ENCODE results near the gene ZFY.

ZFY gene

GRCh38 chrY:3007967-3008366 lies 72.8 kb downstream of the ZFY start:
- no peak for DNase-seq (ENCODE audit: low read depth, low spot score)
- TF ChIP-seq CTCF (IDR thresholded peaks at IDR 0.05; ENCODE audit: insufficient read depth, low read length, missing control alignments), result no peak
- POLR2A ChIA-PET, result no interaction called here
- no peak overlapping the region for H3K4me3 ChIP-seq (ENCODE audit: low read depth, low read length)
- CTCF ChIA-PET, result no interaction called here

GRCh38 chrY:3012226-3012625 lies 77.0 kb downstream of the ZFY start:
- ChIA-PET CTCF (no interaction called here), POLR2A (no interaction called here)
- no peak overlapping the region for H3K4me3 ChIP-seq (ENCODE audit: low read depth, low read length)
- no peak for TF ChIP-seq CTCF (IDR thresholded peaks at IDR 0.05; ENCODE audit: insufficient read depth, low read length, missing control alignments)
- DNase-seq (ENCODE audit: low read depth, low spot score), result no peak

GRCh38 chrY:3016594-3016993 lies 81.4 kb downstream of the ZFY start:
- DNase-seq (ENCODE audit: low read depth, low spot score), result no peak
- TF ChIP-seq CTCF (IDR thresholded peaks at IDR 0.05; ENCODE audit: insufficient read depth, low read length, missing control alignments), result no peak
- no peak overlapping the region for H3K4me3 ChIP-seq (ENCODE audit: low read depth, low read length)
- POLR2A ChIA-PET, result no interaction called here
- CTCF ChIA-PET, result no interaction called here

GRCh38 chrY:3018546-3018945 lies 83.4 kb downstream of the ZFY start:
- no peak overlapping the region for H3K4me3 ChIP-seq (ENCODE audit: low read depth, low read length)
- ChIA-PET CTCF (no interaction called here), POLR2A (no interaction called here)
- TF ChIP-seq CTCF (IDR thresholded peaks at IDR 0.05; ENCODE audit: insufficient read depth, low read length, missing control alignments), result no peak
- no peak for DNase-seq (ENCODE audit: low read depth, low spot score)

GRCh38 chrY:3019584-3019983 lies 84.4 kb downstream of the ZFY start:
- no peak for TF ChIP-seq CTCF (IDR thresholded peaks at IDR 0.05; ENCODE audit: insufficient read depth, low read length, missing control alignments)
- POLR2A ChIA-PET, result no interaction called here
- CTCF ChIA-PET, result no interaction called here
- DNase-seq (ENCODE audit: low read depth, low spot score), result no peak
- H3K4me3 ChIP-seq (ENCODE audit: low read depth, low read length), result no peak overlapping the region

GRCh38 chrY:3021176-3021575 lies 86.0 kb downstream of the ZFY start:
- DNase-seq (ENCODE audit: low read depth, low spot score), result no peak
- POLR2A ChIA-PET, result no interaction called here
- no peak for TF ChIP-seq CTCF (IDR thresholded peaks at IDR 0.05; ENCODE audit: insufficient read depth, low read length, missing control alignments)
- CTCF ChIA-PET, result no interaction called here
- no peak overlapping the region for H3K4me3 ChIP-seq (ENCODE audit: low read depth, low read length)
